Activated CD4-positive, CD25-positive, alpha-beta regulatory T cell treated with anti-CD3 and anti-CD28 coated beads, Interleukin-2, amount 50 U/mL, for 24 hours (primary cell): ENCODE measurements around the gene PSMD9.
"Not testable (repeated sequence)": the region's sequence is repeated elsewhere in the genome, so short reads cannot be mapped to it uniquely, and the experiment has no call there.

Experiments used
- ATAC-seq, 2 donors: fragments of 150-1000 bp; cut with Tn5 transposase; one replicate each; pipeline ENCODE4 v1.10.0; 2021; ENCODE audit warnings: mild to moderate bottlenecking in 1 of 2, moderate library complexity in 1 of 2

The PSMD9 gene

DNA sequence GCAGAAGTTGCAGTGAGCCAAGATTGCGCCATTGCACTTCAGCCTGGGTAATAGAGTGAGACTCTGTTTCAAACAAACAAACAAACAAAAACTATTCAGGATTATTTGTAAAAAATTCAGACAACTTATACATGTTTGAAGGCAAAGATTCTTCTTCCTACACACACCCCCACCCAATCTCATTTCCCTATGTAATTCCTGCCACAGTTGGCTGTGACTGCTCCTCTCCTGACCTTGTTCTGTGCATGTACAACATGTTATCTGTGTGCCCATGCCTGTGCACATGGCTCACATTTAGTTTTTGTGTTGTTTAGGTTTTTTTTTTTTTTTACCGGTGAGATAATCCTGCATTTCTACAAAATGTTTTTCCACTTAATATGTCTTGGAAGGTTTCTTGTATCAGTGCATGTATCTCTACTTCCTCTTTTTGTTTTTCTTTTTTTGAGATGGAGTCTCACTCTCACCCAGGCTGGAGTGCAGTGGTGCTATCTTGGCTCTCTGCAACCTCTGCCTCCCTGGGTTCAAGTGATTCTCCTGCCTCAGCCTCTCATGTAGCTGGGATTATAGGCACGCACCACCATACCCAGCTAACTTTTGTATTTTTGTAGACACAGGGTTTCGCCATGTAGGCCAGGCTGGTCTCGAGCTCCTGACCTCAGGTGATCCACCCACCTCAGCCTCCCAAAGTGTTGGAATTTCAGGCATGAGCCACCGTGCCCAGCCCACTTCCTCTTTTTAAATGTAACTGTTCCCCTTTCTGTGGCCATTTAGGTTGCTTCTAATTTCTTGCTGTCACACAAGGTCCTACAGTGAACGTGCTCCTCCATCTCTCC lies 38.5 kb downstream of the PSMD9 start:
- no peak for ATAC-seq

DNA sequence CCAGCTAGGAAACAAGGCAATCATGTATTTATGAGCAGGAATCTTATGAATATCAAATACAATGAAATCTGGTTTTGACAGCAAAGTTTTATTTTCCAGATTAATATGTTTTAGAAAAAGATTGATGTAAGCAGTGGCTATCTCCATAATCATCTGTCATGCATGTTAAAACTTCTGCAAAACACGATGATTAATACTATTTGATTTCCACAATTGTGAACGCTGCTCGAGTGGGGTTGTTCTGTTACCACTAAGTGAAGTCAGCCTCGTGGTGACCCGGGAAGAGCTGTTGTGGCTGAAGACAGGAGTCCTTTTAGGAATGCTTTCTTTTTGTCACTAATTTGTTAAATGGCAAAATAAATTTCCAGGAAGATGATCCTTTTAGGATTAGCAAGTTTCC lies 39.2 kb downstream of the PSMD9 start:
- no peak for ATAC-seq

DNA sequence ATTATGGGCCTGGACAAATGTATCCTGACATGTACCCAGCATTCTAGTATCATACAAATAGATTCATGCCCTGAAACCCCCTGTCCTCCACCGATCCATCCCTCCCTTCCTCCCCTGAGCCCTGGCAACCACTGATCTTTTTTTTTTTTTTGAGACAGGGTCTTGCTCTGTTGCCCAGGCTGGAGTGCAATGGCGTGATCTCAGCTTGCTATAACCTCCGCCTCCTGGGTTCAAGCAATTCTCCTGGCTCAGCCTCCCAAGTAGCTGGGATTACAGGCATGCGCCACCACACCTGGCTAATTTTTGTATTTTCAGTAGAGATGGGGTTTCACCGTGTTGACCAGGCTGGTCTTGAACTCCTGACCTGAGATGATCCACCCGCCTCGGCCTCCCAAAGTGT lies 41.0 kb downstream of the PSMD9 start:
- not testable (repeated sequence) for ATAC-seq

DNA sequence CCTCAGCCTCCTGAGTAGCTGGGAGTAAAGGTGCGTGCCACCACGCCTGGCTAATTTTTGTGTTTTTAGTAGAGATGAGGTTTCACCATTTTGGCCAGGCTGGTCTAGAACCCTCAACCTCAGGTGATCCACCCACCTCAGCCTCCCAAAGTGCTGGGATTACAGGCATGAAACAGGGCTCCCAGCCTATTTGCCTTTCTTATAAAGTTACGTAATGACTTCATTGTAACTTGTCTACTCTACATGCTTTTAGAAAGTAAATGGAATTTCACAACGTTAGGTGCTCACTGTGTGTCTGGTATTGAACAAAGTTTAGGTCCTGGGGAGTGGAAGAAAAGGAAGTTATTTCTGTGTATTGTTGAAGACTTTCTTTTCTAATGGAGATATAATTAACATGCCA lies 42.3 kb downstream of the PSMD9 start:
- ATAC-seq, result no peak

DNA sequence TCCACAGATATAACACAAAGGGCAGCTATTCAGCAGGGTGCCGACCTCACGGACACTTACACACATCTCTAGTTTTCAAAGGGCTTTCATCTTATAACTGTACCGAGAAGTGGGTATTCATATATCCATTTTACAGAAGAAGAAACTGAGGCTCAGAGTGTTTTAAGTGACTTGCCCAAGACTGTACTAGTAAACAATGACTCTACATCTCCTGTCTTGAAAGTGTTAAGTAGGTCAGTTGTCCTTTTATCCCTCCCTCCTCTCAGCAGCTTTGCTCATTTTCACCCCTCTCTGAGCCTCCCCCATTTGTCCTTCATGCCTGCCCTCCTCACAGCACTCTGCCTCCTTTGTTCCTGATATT lies 43.6 kb downstream of the PSMD9 start:
- no peak for ATAC-seq

DNA sequence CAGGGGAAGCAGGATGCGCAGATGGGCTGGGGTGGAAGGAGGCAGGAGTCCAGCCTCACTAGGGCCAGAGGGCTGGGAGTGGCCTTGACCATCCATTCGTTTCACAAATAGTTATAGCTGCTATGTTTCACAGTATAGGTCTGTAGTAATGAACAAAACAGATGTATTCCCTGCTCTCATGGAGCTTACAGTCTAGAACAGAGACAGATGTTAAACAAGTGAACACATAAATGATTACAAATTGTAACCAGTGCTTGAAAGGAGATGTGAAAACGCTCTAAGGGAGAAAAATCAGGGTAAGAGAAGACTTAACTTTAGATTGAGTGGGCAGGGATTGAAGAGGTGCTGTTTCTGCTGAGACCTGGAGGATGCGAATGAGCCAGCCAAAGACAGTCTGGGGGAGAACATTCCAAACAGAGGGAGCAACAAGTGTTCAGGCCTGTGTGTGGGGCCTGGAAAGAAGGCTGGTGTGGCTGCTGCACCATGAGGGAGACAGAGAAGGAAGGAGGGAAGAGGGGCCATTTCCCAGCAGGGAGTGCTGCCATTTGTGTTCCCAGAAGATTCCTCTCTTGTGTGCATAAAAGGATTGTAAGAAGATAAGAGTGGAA lies 44.4 kb downstream of the PSMD9 start:
- ATAC-seq, result no peak

DNA sequence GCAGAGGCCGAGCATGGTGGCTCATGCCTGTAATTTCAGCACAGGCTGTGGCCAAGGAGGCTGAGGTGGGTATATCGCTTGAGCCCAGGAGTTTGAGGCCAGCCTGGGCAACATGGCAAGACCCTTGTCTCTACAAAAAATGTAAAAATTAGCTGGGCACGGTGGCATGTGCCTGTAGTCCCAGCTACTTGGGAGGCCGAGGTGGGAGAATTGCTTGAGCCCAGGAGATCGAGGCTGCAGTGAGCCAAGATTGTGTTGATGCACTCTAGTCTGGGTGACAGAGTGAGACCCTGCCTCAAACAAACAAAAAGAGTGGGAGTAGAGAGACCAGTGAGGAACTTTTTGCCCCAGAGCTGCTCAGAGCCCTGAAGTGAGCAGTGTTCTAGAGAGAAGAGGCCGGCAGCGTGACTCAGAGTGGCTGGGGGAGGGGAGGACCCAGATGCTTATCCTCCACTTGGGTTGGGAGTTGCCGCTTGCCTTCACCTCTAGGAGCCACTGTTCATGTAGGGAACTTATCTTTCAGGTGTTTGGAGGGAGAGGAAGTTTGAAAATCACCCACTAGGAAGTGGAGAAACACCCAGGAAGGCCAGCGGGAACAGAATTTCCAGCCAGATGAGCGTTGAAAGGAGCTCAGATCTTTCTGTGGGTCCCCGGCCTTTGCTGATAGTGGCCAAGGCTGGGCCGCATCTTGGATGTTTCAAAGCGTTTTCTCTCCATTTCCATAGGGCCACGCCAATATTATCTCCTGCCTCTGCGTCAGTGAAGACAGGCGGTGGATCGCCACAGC lies 45.1 kb downstream of the PSMD9 start:
- no peak for ATAC-seq

DNA sequence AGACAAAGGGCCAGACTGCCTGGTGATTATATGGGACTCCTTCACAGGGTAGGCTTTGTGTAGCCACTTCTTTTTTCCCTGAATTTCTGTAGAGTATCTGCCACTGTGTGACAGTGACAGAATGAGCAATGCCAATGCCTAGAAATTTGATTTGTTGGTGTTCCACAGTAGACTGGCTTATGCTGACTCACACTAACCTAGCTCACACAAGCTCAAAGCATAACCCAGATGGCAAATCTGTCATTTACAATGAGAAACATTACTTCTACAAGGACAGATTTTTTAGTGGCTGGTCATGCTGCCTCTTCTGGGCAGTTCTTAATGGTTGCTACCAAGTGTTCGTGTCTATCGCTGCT lies 45.7 kb downstream of the PSMD9 start:
- no peak for ATAC-seq

DNA sequence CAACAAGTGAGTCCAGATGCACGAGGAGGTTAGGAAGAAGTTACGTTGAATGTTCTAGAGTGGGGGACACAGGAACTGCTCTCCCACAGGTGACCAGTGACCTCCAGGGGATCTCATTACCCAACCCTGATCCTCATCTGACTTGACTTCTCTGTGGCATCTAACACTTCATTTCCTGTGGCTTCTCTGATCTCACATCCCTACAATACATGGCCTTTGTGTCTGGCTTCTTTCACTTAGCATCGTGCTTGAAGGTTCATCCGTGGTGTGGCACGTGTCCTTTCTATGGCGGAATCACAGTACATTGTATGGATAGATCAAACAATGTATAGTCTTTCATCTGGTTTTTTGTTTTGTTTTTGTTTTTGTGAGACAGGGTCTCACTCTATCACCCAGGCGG lies 49.1 kb downstream of the PSMD9 start:
- no peak for ATAC-seq

DNA sequence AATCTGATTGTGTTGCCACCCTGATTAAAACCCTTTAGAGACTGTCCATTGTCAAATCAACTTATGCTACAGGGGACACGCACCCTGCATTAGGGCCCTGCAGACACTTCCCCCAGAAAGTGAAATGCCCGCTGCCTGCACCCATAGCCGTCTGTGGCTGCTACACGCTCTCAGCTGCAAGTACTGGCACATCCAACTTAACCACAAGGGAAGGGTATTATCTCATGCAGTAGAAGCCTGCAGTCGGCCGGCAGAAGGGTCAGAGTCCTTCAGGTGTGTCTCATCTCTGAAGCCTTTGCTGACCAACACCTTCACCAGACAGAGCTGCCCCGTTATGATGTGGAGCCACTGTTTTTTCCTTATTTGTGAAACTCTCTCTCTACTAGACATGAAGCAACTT lies 50.6 kb downstream of the PSMD9 start:
- ATAC-seq, result no peak

DNA sequence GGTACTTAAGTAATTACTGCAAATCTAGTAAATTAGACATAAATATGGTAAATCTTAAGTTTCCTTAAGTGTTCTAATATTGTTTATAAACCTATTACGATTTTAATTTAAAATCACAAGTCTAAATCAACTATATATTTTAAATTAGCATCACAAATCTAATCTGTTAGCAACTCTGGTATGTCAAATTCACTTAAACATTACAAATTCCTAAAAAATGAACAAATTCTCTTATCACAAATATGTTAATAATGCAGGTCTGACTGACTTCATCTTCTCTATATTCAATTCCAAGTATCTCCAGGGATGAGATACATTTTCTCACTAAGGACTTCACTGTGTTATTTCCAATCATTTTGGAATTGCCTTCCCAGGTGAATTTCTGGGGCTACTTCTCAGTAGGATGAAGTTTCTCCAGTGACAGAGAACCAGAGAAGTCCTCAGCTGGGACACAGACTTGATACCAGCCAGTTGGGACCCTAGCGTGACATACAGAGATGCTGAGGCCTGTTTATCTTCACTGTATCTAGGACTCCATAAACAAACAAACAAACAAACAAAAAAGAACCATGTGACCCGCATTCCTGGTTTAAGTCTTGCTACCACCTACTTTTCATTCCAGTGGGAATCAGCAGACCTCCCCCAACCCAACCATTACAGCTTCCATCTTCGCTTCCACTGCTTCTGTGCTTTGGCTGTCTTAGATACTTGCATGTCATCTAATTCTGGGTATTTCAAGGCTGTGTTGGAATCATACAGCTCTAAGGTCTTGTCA lies 51.6 kb downstream of the PSMD9 start:
- ATAC-seq, result no peak

DNA sequence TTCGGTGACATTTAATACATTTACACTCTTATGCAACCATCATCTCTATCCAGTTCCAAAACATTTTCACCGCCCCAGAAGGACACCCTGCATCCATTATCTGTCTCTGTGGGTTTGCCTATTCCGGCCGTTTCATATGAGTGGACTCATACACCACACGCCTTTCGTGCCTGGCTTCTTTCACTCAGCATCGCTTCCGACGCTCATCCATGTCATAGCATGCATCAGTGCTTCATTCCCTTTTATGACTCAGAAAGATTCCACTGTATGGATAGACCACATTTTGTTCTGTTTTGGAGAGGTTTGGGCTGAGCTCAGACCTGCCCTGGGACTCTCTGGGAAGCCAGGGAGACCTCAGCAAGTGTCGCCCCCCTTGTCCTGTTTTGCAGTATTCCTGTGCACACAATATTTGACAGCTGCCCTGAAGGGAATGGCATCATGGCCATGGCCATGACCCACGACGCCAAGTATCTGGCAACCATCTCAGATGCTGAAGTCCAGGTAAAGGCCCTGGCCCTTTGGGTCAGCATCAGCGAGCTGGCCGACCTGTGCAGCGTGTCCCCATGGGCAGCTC lies 53.6 kb downstream of the PSMD9 start:
- no peak for ATAC-seq

DNA sequence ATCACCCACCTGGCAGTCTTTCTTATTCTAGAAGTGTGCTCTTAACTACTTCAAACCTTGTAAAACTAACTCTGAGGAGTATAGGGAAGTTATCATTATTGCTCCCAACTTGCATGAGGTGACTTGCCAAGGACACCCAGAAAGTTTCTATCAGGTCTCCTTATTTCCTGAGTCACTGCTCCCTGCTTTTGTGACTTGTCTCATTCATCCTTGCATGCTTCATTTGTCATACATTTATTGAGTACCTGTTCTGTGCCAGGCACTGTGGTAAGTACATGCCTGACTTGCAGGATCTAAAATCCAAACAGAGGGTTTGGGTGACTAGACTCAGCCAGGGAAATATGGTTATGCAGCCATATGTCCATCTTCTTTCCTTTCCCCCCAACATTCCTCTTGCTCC lies 55.3 kb downstream of the PSMD9 start:
- no peak for ATAC-seq

DNA sequence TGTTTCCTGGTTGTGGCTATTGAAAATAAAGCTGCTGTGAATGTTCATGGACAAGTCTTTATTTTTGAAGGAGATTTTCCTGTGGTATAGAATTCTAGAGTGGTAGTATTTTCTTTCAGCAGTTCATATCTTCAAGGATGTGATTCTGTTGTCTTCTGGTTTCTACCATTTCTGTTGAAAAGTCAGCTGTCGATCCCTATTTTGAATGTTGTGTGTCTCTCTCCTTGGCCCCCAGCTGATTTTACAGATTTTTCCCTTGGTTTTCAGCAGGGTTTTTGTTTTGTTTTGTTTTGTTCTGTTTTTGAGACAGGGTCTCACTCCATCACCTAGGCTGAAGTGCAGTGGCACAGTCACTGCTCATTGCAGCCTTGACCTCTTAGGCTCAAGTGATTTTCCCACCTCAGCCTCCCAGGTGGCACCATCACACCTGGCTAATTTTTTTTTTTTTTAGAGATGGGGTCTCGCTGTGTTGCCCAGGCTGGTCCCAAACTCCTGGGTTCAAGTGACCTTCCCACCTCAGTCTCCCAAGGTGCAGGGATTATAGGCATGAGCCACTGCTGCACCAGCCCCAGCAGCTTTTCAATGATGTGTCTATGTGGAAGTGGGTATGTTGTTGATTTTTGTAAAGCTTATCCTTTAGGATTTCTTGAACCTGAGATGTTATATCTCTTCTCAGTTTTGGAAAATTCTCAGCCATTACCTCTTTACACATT lies 57.9 kb downstream of the PSMD9 start:
- ATAC-seq, result no peak

DNA sequence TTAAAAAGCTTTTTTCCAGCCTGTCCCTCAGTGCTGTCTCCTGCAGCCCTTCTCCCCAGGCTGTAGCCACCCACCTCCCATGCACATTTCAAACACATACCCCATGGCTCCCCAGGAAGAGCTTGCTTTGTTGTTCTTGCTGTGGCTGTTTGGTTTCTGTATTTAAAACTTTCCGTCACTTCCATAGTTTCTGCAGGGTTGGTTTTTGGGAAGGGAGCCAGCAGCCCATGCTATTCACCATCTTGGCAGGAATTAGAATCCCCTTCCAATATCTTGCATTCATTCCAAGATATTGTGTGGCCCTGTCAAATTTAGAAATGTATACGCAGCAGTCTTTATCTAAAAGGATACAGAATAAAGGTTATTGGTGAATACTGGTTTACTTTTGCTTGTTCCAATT lies 59.4 kb downstream of the PSMD9 start:
- no peak for ATAC-seq

DNA sequence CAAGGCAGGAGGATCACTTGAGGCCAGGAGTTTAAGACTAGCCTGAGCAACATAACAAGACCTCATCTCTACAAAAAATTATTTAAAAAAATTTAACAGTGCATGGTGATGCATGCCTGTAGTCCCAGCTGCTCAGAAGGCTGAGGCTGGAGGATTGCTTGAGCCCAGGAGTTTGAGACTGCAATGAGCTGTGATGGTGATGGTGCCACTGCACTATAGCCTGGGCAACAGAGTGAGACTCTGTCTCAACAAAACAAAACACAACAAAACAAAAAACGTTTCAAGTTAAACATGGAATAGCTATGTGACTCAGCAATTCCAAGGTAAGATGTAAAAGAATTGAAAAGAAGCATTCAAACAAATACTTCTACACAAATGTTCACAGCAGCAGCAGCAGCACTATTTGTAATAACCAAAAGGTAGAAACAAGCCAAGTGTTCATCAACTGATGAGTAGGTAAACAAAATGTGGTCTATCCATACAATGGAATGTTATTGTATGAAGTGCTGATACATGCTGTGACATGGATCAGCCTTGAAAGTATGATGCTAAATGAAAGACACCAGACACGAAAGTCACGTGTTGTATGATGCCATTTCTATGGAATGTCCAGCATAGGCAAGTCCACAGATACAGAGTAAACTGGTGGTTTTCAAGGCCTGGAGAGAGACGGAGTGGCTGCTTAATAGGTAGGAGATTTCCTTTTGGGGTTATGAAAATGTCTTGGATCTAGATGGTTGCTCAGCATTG lies 61.2 kb downstream of the PSMD9 start:
- no peak for ATAC-seq

DNA sequence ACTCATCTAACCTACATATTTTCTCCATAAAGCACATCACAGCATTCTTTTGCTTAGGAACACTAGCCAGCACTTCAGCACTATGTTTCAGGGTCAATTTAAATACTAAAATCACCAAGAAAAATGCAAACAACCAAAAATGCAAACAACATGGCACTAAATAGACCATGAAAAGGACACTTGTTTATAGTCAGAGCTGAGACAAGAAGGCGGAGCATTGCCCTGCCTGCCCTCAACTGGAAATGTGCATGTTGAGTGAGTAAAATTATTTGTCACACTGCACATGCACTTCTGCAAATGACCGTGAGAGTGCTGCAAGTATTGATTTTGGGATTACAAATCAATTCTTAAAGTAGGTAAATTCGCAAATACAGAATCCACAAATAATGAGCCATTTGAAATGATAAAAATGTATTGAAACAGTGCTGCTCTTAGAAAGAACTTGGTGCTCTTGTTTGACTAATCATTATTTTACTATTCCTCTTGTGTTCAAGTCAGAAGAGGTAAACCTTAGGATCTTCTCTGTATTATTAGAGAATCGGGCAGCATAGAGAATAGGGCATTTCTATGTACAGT lies 64.6 kb downstream of the PSMD9 start:
- no peak for ATAC-seq

DNA sequence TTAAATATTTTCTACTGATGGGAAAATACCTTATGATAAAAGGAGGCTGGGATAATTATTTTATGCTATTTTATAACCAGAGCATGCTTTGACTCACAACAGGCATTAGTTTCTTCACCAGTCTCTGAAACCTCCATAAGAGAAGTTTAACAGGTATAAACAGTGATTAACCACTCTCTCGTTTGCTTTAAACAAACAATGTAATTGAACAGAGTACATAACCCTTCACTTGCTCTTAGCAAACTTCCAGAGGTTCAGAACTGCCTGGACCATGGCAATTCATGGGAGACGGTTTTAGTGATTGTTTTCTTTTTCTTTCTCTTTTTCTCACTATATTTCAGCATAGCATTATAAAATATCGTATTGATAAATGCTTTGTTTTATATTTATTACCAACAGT lies 65.1 kb downstream of the PSMD9 start:
- ATAC-seq, result no peak

DNA sequence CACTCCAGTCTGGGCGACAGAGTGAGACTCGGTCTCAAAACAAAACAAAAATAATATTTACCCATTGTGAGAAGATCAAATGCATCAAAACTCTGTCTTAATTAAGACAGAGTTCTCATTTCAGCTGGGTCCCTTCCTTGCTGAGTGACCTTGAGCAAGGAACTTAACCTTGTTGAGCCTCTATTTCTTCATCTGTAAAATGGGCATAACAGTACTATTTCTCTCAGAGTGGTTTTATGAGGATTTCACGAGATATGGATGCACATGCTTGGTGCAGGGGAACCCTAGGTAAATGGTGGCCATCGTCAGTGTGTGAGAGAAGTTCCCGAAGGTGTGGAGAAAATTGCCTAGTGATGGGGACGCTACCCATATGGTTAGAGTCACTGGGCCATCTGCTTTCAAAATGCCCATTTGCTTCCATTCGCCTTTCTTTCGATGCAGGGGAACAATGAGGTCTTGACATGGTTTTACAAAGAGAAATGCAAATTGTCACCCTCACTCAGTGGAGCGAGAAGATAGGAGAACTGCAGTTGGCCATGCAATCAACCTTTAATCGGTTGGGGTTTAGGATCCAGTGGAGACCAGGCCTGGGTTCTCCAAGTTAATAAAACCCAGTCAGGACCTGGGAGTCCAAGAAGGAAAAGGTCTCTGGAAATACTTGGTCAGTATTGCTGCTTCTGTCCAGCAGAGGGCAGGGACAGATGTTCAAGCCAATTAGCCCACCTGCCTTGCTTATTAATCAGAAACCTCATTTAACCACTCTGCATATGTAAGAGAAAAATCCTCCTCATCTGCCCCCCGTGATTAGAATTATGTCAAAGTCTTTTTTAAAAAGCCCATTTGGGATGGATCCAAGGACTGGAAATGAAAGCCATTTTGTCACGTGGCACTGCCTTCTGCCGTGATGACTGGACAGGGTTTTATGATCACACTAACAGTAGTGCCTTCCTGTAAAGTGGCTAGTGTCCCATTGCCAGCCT lies 67.0 kb downstream of the PSMD9 start:
- no peak for ATAC-seq
